ENCODE data around the gene NEO1.

The NEO1 gene

GRCh38 chr15:73227433-73228056 is 175.3 kb downstream of the NEO1 start:
- DNase-seq, result no peak

- no peak for DNase-seq
Observed at GRCh38 chr15:73228128-73228646, 175.9 kb downstream of the NEO1 start.

GRCh38 chr15:73231661-73232419 is 179.6 kb downstream of the NEO1 start:
- DNase-seq, result no peak

- DNase-seq, result no peak
Observed at GRCh38 chr15:73232776-73233175, 180.5 kb downstream of the NEO1 start.

GRCh38 chr15:73233623-73234022 is 181.4 kb downstream of the NEO1 start:
- DNase-seq, result no peak

GRCh38 chr15:73237910-73238309 is 185.6 kb downstream of the NEO1 start:
- DNase-seq, result no peak

- no peak for DNase-seq
Observed at GRCh38 chr15:73239564-73240215, 187.4 kb downstream of the NEO1 start.

- DNase-seq, result peak; percentile 75
Observed at GRCh38 chr15:73240866-73241499, 188.7 kb downstream of the NEO1 start.

- DNase-seq, result peak; percentile 32
Observed at GRCh38 chr15:73244333-73244732, 192.1 kb downstream of the NEO1 start.

GRCh38 chr15:73246439-73246838 is 194.2 kb downstream of the NEO1 start:
- DNase-seq, result no peak

GRCh38 chr15:73246898-73247297 is 194.6 kb downstream of the NEO1 start:
- DNase-seq, result no peak

GRCh38 chr15:73247331-73247730 is 195.1 kb downstream of the NEO1 start:
- DNase-seq, result no peak

- no peak for DNase-seq
Observed at GRCh38 chr15:73249499-73249898, 197.2 kb downstream of the NEO1 start.

- no peak for DNase-seq
Observed at GRCh38 chr15:73254598-73254997, 202.3 kb downstream of the NEO1 start.

GRCh38 chr15:73258271-73259108 is 206.2 kb downstream of the NEO1 start:
- no peak for DNase-seq

- no peak for DNase-seq
Observed at GRCh38 chr15:73264881-73265280, 212.6 kb downstream of the NEO1 start.

GRCh38 chr15:73265536-73266153 is 213.4 kb downstream of the NEO1 start:
- peak; percentile 56 for DNase-seq

GRCh38 chr15:73268457-73268856 is 216.2 kb downstream of the NEO1 start:
- no peak for DNase-seq

GRCh38 chr15:73270366-73271097 is 218.3 kb downstream of the NEO1 start:
- no peak for DNase-seq

GRCh38 chr15:73273181-73274002 is 221.1 kb downstream of the NEO1 start:
- DNase-seq, result peak; percentile 52

Measured in CD4-positive, alpha-beta T cell treated with Interleukin-21 for 1 hour (primary cell).